ENCODE data around the gene PTPRN2.
"Not testable (repeated sequence)": the region's sequence is repeated elsewhere in the genome, so short reads cannot be mapped to it uniquely, and the experiment has no call there.

PTPRN2 gene

GRCh38 chr7:157727964-157728615, 859.5 kb downstream of the PTPRN2 start:
- no peak for DNase-seq

- DNase-seq: no peak
These were observed 860.9 kb downstream of the PTPRN2 start for GRCh38 chr7:157726764-157727163.

- not testable (repeated sequence) for DNase-seq
These were observed 862.3 kb downstream of the PTPRN2 start for GRCh38 chr7:157725312-157725711.

- DNase-seq: no peak
These were observed 864.4 kb downstream of the PTPRN2 start for GRCh38 chr7:157723205-157723604.

GRCh38 chr7:157722137-157723060, 865.2 kb downstream of the PTPRN2 start:
- no peak for DNase-seq

GRCh38 chr7:157721468-157722136, 866.0 kb downstream of the PTPRN2 start:
- DNase-seq: no peak

GRCh38 chr7:157719705-157720655, 867.6 kb downstream of the PTPRN2 start:
- DNase-seq: no peak

- DNase-seq: no peak
These were observed 868.5 kb downstream of the PTPRN2 start for GRCh38 chr7:157719008-157719682.

GRCh38 chr7:157718303-157719007, 869.2 kb downstream of the PTPRN2 start:
- no peak for DNase-seq

GRCh38 chr7:157717211-157718174, 870.1 kb downstream of the PTPRN2 start:
- DNase-seq: no peak

GRCh38 chr7:157715938-157716280, 871.7 kb downstream of the PTPRN2 start:
- no peak for DNase-seq

GRCh38 chr7:157715071-157715937, 872.3 kb downstream of the PTPRN2 start:
- DNase-seq: no peak

GRCh38 chr7:157714166-157715070, 873.2 kb downstream of the PTPRN2 start:
- DNase-seq: no peak

GRCh38 chr7:157713591-157713990, 874.0 kb downstream of the PTPRN2 start:
- DNase-seq: no peak

GRCh38 chr7:157712666-157713235, 874.9 kb downstream of the PTPRN2 start:
- no peak for DNase-seq

- no peak for DNase-seq
These were observed 876.2 kb downstream of the PTPRN2 start for GRCh38 chr7:157711353-157711888.

- no peak for DNase-seq
These were observed 877.2 kb downstream of the PTPRN2 start for GRCh38 chr7:157710396-157710795.
